HCT116 (cell line): ENCODE results near the gene LMX1A. TPM values are rescaled to one million over a fixed set of nuclear protein-coding genes. Genes with fewer than 3 reads are reported as not detected.

Source experiments
- ATAC-seq: fragments of 200-7000 bp; cut with Tn5 transposase; 2 replicates; pipeline ENCODE4 v1.9.1; 2020; ENCODE audit warnings: mild to moderate bottlenecking, moderate library complexity
- BruUV-seq: library from RNA; stranded (reverse); fragments of 400-500 nt; replicated peaks from 2 replicates; lab custom pipeline; 2021; lab: Mats Ljungman, UMichigan
- CTCF ChIA-PET: fragments of 300-600 bp; sonication (Branson Sonifier 250); formaldehyde crosslinking; loops from one replicate; lab custom pipeline; 2021; ENCODE audit warnings: antibody characterized with exemption; lab: Charles Lee
- POLR2A ChIA-PET: fragments of 300-600, 350-600 bp; sonication (Branson Sonifier 250); formaldehyde crosslinking; loops from one replicate; lab custom pipeline; 2021; ENCODE audit warnings: antibody characterized with exemption; lab: Charles Lee
- RAD21 ChIA-PET, 2 experiments: fragments of 300-600 bp; sonication (Branson Sonifier 250); formaldehyde crosslinking; loops; one replicate each; lab custom pipeline; 2023; ENCODE audit warnings: low total read pairs in 2 of 2; ENCODE audit not compliant: uncharacterized antibody in 2 of 2, unreplicated experiment in 2 of 2, low non-redundant PET in 1 of 2; lab: Charles Lee
- DNase-seq: peaks from one replicate; pipeline ENCODE4 v3.0.0-alpha.2; 2010; ENCODE audit warnings: low read depth, low spot score
- H2AFZ ChIP-seq: fragments of 200-600 bp; shearing (Covaris generic), sonication (generic); 2 replicates; pipeline ENCODE4 v1.6.1; 2017; ENCODE audit warnings: low read depth, mixed run types, mixed read lengths, antibody characterized with exemption, low read length; ENCODE audit not compliant: poor library complexity, severe bottlenecking
- H3K27ac ChIP-seq: 2 replicates; pipeline ENCODE4 v1.5.1; 2012; ENCODE audit warnings: low read depth, low read length
- H3K27me3 ChIP-seq: fragments of 200-600 bp; sonication (generic); 2 replicates; pipeline ENCODE4 v1.6.1; 2016; ENCODE audit warnings: mixed run types, low read length, mixed read lengths; ENCODE audit not compliant: insufficient read depth
- H3K36me3 ChIP-seq, 2 experiments: fragments of 200-500 bp in 1 of 2; fragments of 200-600 bp in 1 of 2; sonication (Bioruptor generic) in 1 of 2; sonication (generic) in 1 of 2; 2 replicates each; pipeline versions ENCODE4 v1.5.1 to v1.6.1; 2014 to 2016; ENCODE audit warnings: low read length in 2 of 2, inconsistent platforms in 1 of 2, mixed read lengths in 1 of 2, mixed run types in 1 of 2; ENCODE audit not compliant: insufficient read depth in 2 of 2, control insufficient read depth in 1 of 2
- H3K4me1 ChIP-seq, 2 experiments: fragments of 200-600 bp in 1 of 2; sonication (generic) in 1 of 2; 2 replicates each; pipeline versions ENCODE4 v1.5.1 to v1.6.1; 2012 to 2017; ENCODE audit warnings: low read length in 2 of 2, inconsistent platforms in 1 of 2, mild to moderate bottlenecking in 1 of 2, mixed read lengths in 1 of 2, mixed run types in 1 of 2, moderate library complexity in 1 of 2; ENCODE audit not compliant: insufficient read depth in 2 of 2, control insufficient read depth in 1 of 2
- H3K4me2 ChIP-seq: fragments of 200-600 bp; sonication (generic); 2 replicates; pipeline ENCODE4 v1.6.1; 2017; ENCODE audit warnings: mixed run types, low read length, mixed read lengths
- H3K4me3 ChIP-seq, 2 experiments: fragments of 200-600 bp in 1 of 2; sonication (generic) in 1 of 2; replicated peaks in 1 of 2; 2 replicates each; pipeline ENCODE4 v1.5.1; 2011 to 2016; ENCODE audit warnings: low read length in 2 of 2, control low read depth in 1 of 2, low read depth in 1 of 2, mild to moderate bottlenecking in 1 of 2, mixed read lengths in 1 of 2, mixed run types in 1 of 2
- H3K79me2 ChIP-seq: fragments of 200-600 bp; sonication (generic); 2 replicates; pipeline ENCODE4 v1.6.1; 2017; ENCODE audit warnings: mild to moderate bottlenecking, mixed run types, low read length, moderate library complexity, mixed read lengths; ENCODE audit not compliant: insufficient read depth
- H3K9ac ChIP-seq: fragments of 200-600 bp; sonication (generic); 2 replicates; pipeline ENCODE4 v1.6.1; 2016; ENCODE audit warnings: low read length, mixed read lengths
- H3K9me2 ChIP-seq: fragments of 200-600 bp; sonication (generic), shearing (Covaris generic); 2 replicates; pipeline ENCODE4 v1.6.1; 2017; ENCODE audit warnings: mixed run types, mild to moderate bottlenecking, moderate library complexity; ENCODE audit not compliant: insufficient read depth
- H3K9me3 ChIP-seq, 2 experiments: fragments of 200-500 bp in 1 of 2; fragments of 200-600 bp in 1 of 2; sonication (Bioruptor generic) in 1 of 2; sonication (generic) in 1 of 2; 2 replicates each; pipeline ENCODE4 v1.6.1; 2014 to 2017; ENCODE audit warnings: low read length in 2 of 2, mixed read lengths in 2 of 2, inconsistent platforms in 1 of 2, low read depth in 1 of 2, mild to moderate bottlenecking in 1 of 2, mixed run types in 1 of 2, moderate library complexity in 1 of 2; ENCODE audit not compliant: control insufficient read depth in 1 of 2, insufficient read depth in 1 of 2
- H4K20me1 ChIP-seq: fragments of 200-600 bp; sonication (generic), shearing (Covaris generic); 2 replicates; pipeline ENCODE4 v1.6.1; 2017; ENCODE audit warnings: mixed run types, mild to moderate bottlenecking, moderate library complexity; ENCODE audit not compliant: insufficient read depth
- CBX3 ChIP-seq: IDR thresholded peaks from 2 replicates; pipeline ENCODE4 v1.6.1; 2012; ENCODE audit warnings: low read depth
- EGR1 ChIP-seq: IDR thresholded peaks from 2 replicates; pipeline ENCODE4 v1.6.1; 2012; ENCODE audit warnings: low read depth
- ELF1 ChIP-seq: IDR thresholded peaks from 2 replicates; pipeline ENCODE4 v1.6.1; 2012; ENCODE audit warnings: low read depth, borderline replicate concordance
- EZH2 ChIP-seq: fragments of 200-600 bp; sonication (generic); IDR thresholded peaks from 2 replicates; pipeline ENCODE4 v1.6.1; 2017; ENCODE audit warnings: antibody characterized with exemption, mixed run types
- EZH2phosphoT487 ChIP-seq: fragments of 200-600 bp; IDR thresholded peaks from 2 replicates; pipeline ENCODE4 v1.6.1; 2018; ENCODE audit warnings: antibody characterized with exemption, borderline replicate concordance
- FOSL1 ChIP-seq: IDR thresholded peaks from 2 replicates; pipeline ENCODE4 v1.6.1; 2012; ENCODE audit warnings: low read depth
- JUND ChIP-seq: IDR thresholded peaks from 2 replicates; pipeline ENCODE4 v1.6.1; 2012
- POLR2A ChIP-seq: IDR thresholded peaks from 2 replicates; pipeline ENCODE4 v1.7.0; 2011; ENCODE audit warnings: borderline replicate concordance; ENCODE audit not compliant: insufficient read depth, insufficient read length; ENCODE audit errors: extremely low read depth
- RAD21 ChIP-seq: IDR thresholded peaks from 2 replicates; pipeline ENCODE4 v1.6.1; 2012; ENCODE audit warnings: low read depth, mild to moderate bottlenecking
- SP1 ChIP-seq: IDR thresholded peaks from 2 replicates; pipeline ENCODE4 v1.6.1; 2012; ENCODE audit warnings: low read depth
- SRF ChIP-seq: IDR thresholded peaks from 2 replicates; pipeline ENCODE4 v1.6.1; 2012; ENCODE audit warnings: low read depth
- ZNF274 ChIP-seq: fragments of 200-500 bp; sonication (Bioruptor generic); IDR thresholded peaks from 2 replicates; pipeline ENCODE4 v1.6.1; 2014; ENCODE audit warnings: mild to moderate bottlenecking, low read depth, low read length, inconsistent platforms
- intact Hi-C: fragments of 100-400 bp; cut with micrococcal nuclease; formaldehyde crosslinking; loops from 2 replicates; pipeline ENCODE4 v1.10.0; 2022
- total RNA-seq: library from RNA; stranded (reverse); gene quantifications from one replicate; pipeline ENCODE4 v1.2.1, GENCODE V29; 2021; ENCODE audit not compliant: unreplicated experiment
- TF ChIP-seq, protein P1 (sequence below): IDR thresholded peaks from 2 replicates; pipeline ENCODE4 v1.6.1; 2011; ENCODE audit warnings: mild to moderate bottlenecking, low read length, moderate library complexity; ENCODE audit not compliant: insufficient replicate concordance; ENCODE audit errors: extremely low read depth

The LMX1A gene
- total RNA-seq, 1 experiment from 2014 or later, result not detected

- DNase-seq (no peak), ATAC-seq (no peak)
- Histone ChIP-seq H3K27ac (no peak overlapping the region), H3K4me2 (no peak overlapping the region), H3K4me1 (no peaks in the 10 kb centered on the region), H3K4me3 (no peak overlapping the region), H3K9ac (no peak overlapping the region), H3K9me2 (no peaks in the 10 kb centered on the region), H3K9me3 (no peaks in the 10 kb centered on the region), H3K27me3 (peaks cover 58% of the 10 kb centered on the region), H3K79me2 (no peaks in the 10 kb centered on the region), H3K36me3 (no peaks in the 10 kb centered on the region), H4K20me1 (no peaks in the 10 kb centered on the region), H2AFZ (no peak overlapping the region)
- CTCF ChIA-PET, result no interaction called here
- POLR2A ChIA-PET, result no interaction called here
- BruUV-seq, result no TSS peak
- intact Hi-C loops, result no loop called here
- RAD21 ChIA-PET, result no interaction called here
- TF ChIP-seq FOSL1 (no peak), ELF1 (no peak), JUND (no peak), SP1 (no peak), ZNF274 (no peak), RAD21 (no peak)
- TF ChIP-seq, protein P1, sequence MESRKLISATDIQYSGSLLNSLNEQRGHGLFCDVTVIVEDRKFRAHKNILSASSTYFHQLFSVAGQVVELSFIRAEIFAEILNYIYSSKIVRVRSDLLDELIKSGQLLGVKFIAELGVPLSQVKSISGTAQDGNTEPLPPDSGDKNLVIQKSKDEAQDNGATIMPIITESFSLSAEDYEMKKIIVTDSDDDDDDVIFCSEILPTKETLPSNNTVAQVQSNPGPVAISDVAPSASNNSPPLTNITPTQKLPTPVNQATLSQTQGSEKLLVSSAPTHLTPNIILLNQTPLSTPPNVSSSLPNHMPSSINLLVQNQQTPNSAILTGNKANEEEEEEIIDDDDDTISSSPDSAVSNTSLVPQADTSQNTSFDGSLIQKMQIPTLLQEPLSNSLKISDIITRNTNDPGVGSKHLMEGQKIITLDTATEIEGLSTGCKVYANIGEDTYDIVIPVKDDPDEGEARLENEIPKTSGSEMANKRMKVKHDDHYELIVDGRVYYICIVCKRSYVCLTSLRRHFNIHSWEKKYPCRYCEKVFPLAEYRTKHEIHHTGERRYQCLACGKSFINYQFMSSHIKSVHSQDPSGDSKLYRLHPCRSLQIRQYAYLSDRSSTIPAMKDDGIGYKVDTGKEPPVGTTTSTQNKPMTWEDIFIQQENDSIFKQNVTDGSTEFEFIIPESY, result no peak
Measured at GRCh38 chr1:165224504-165224903, 132.0 kb downstream of the LMX1A start.

DNA sequence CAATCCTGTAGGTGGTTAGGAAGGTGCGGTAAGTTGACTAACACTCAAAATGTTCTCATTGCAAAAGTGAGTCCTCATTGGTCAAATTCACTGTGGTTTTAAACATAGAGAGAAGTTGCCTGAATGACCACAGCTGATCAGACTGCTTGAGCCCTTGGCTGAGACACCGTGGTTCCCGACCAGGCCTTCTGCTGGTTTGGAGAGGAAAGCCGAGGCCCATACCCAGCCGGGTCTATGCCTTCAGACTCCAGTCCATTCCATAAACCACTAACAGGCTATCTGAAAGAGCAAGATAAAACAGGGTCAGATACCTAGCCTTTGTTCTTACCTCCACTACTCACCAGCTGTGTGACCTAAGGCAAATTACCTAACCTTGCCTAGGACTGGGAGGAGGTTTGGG, 133.9 kb downstream of the LMX1A start:
- H4K20me1 ChIP-seq, result no peaks in the 10 kb centered on the region
- BruUV-seq, result no TSS peak
- H3K9me2 ChIP-seq, result no peaks in the 10 kb centered on the region
- no peak overlapping the region for H3K4me2 ChIP-seq
- CTCF ChIA-PET, result no interaction called here
- ATAC-seq, result no peak
- H3K9ac ChIP-seq, result no peak overlapping the region
- no peaks in the 10 kb centered on the region for H3K4me1 ChIP-seq
- no peak overlapping the region for H2AFZ ChIP-seq
- no peaks in the 10 kb centered on the region for H3K79me2 ChIP-seq
- no peak overlapping the region for H3K4me3 ChIP-seq
- TF ChIP-seq EZH2phosphoT487 (no peak), EGR1 (no peak), SRF (no peak), EZH2 (no peak), FOSL1 (no peak), POLR2A (no peak), CBX3 (no peak)
- H3K27ac ChIP-seq, result no peak overlapping the region
- H3K9me3 ChIP-seq, result no peaks in the 10 kb centered on the region
- peaks cover 63% of the 10 kb centered on the region for H3K27me3 ChIP-seq
- intact Hi-C loops, result no loop called here
- H3K36me3 ChIP-seq, result no peaks in the 10 kb centered on the region
- DNase-seq, result no peak
- POLR2A ChIA-PET, result no interaction called here
- RAD21 ChIA-PET, result no interaction called here
